T-cell (primary cell): ENCODE results near the gene NEDD8. TPM values are rescaled to one million over a fixed set of nuclear protein-coding genes. Genes with fewer than 3 reads are reported as not detected.
"Not testable (repeated sequence)": the region's sequence is repeated elsewhere in the genome, so short reads cannot be mapped to it uniquely, and the experiment has no call there.

Source experiments
- ATAC-seq, 4 experiments: fragments of 200-7000 bp in 3 of 4; fragments of 150-1000 bp in 1 of 4; cut with Tn5 transposase; replicated peaks in 1 of 4; 1 replicate in 3 of 4; 2 replicates in 1 of 4; pipeline ENCODE4 v1.10.0; 2021; ENCODE audit warnings: moderate library complexity in 3 of 4, mild to moderate bottlenecking in 2 of 4, moderate number of reproducible peaks in 1 of 4
- CTCF ChIA-PET, 2 donors: fragments of 300-600 bp; sonication (Branson Sonifier 250); formaldehyde crosslinking; loops; one replicate each; lab custom pipeline; 2022; ENCODE audit warnings: antibody characterized with exemption in 2 of 2; lab: Charles Lee
- POLR2A ChIA-PET, 2 donors: fragments of 300-600 bp; sonication (Branson Sonifier 250); formaldehyde crosslinking; loops; one replicate each; lab custom pipeline; 2022; ENCODE audit warnings: antibody characterized with exemption in 2 of 2; lab: Charles Lee
- DNase-seq, 35 experiments: peaks; one replicate each; pipeline versions ENCODE4 v3.0.0 to v3.0.0-alpha.2; 2013 to 2023
- H3K27ac ChIP-seq: one replicate; pipeline ENCODE4 v1.5.1; 2013; ENCODE audit warnings: low read length
- H3K27me3 ChIP-seq, 2 experiments: replicated peaks in 1 of 2; 1 replicate in 1 of 2; 2 replicates in 1 of 2; pipeline versions ENCODE4 v1.6.1 to v1.7.0; 2013; ENCODE audit warnings: low read length in 1 of 2, mixed read lengths in 1 of 2; ENCODE audit not compliant: control insufficient read depth in 2 of 2, insufficient read depth in 2 of 2; ENCODE audit errors: extremely low read depth in 1 of 2
- H3K36me3 ChIP-seq, 2 donors: 1 replicate in 1 of 2; 2 replicates in 1 of 2; pipeline versions ENCODE4 v1.6.1 to v1.7.0; 2013; ENCODE audit warnings: low read length in 1 of 2; ENCODE audit not compliant: control insufficient read depth in 2 of 2, insufficient read depth in 1 of 2; ENCODE audit errors: extremely low read depth in 1 of 2
- H3K4me1 ChIP-seq, 2 experiments: 1 replicate in 1 of 2; 2 replicates in 1 of 2; pipeline versions ENCODE4 v1.6.1 to v1.7.0; 2013; ENCODE audit warnings: low read length in 2 of 2, mixed read lengths in 1 of 2; ENCODE audit not compliant: insufficient read depth in 2 of 2, control insufficient read depth in 1 of 2; ENCODE audit errors: extremely low read depth in 1 of 2
- H3K4me3 ChIP-seq, 2 donors: 1 replicate in 1 of 2; 2 replicates in 1 of 2; pipeline versions ENCODE4 v1.5.1 to v1.7.0; 2013; ENCODE audit warnings: mild to moderate bottlenecking in 2 of 2, low read length in 1 of 2, moderate library complexity in 1 of 2; ENCODE audit not compliant: control insufficient read depth in 1 of 2; ENCODE audit errors: extremely low read depth in 1 of 2
- H3K9me3 ChIP-seq: 2 replicates; pipeline ENCODE4 v1.7.0; 2013
- H3K27ac Mint-ChIP-seq, 2 donors: one replicate each; pipeline ENCODE4 v1.8.0; 2020 to 2021; ENCODE audit warnings: mild to moderate bottlenecking in 2 of 2, mixed read lengths in 2 of 2
- H3K27me3 Mint-ChIP-seq, 2 donors: one replicate each; pipeline ENCODE4 v1.8.0; 2021 to 2022; ENCODE audit warnings: mixed read lengths in 2 of 2
- H3K36me3 Mint-ChIP-seq: one replicate; pipeline ENCODE4 v1.8.0; 2021; ENCODE audit warnings: mixed read lengths
- H3K4me1 Mint-ChIP-seq, 3 donors: one replicate each; pipeline ENCODE4 v1.8.0; 2020 to 2022; ENCODE audit warnings: mixed read lengths in 3 of 3, mild to moderate bottlenecking in 1 of 3
- H3K4me3 Mint-ChIP-seq, 3 donors: one replicate each; pipeline ENCODE4 v1.8.0; 2020 to 2022; ENCODE audit warnings: mild to moderate bottlenecking in 3 of 3, mixed read lengths in 3 of 3, moderate library complexity in 3 of 3
- H3K9me3 Mint-ChIP-seq, 3 donors: one replicate each; pipeline ENCODE4 v1.8.0; 2020 to 2022; ENCODE audit warnings: mixed read lengths in 3 of 3
- WGBS: methylation state at CpG from one replicate; pipeline ENCODE4 v1.1.5; 2013; ENCODE audit warnings: missing lambda C conversion rate; ENCODE audit not compliant: insufficient coverage; 5-methylcytosine and 5-hydroxymethylcytosine counted together
- total RNA-seq, 35 experiments: library from RNA in 6 of 35; stranded (reverse) in 6 of 35; fragments of 120-200 nt in 1 of 35; gene quantifications; one replicate each; pipeline versions ENCODE4 v1.2.1 to v1.2.4 and lab custom pipeline; 2013 to 2026

Gene NEDD8
- total RNA-seq, 5 donors from 2014 or later (not counting 1 experiment from before 2014, with no cell fraction given) = 92.1 to 107 (median 101) TPM

DNA sequence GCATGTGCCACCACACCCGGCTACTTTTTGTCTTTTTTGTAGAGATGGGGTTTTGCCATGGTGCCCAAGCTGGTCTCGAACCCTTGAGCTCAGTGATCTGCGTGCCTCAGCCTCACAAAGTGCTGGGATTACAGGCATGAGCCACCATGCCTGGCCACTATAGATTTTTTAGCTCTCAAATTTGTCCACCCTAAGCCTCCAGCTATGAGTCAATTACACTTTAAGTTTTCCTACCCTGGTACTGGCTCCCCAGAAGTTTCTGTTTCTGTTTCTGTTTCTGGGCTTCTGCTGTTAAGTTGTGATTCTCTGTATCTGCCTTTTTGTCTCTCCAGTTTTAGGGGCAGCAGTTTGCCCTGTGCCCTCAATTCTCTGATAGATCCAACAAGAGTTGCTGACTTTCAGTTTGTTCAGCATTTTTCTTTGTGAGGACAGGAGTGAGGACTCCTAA lies 14.6 kb upstream of the NEDD8 start:
- peaks cover 5 to 24% of the 10 kb centered on the region in 2 experiments for H3K4me1 ChIP-seq
- peak overlapping the region; percentile 47 to 69 (median 50) for H3K4me3 Mint-ChIP-seq
- H3K4me1 Mint-ChIP-seq = peaks cover 33 to 52% (median 34%) of the 10 kb centered on the region in 3 donors
- no peaks in the 10 kb centered on the region for H3K27me3 ChIP-seq
- peak overlapping the region; percentile 67 for H3K27ac ChIP-seq
- peak overlapping the region; percentile 84 to 97 for H3K27ac Mint-ChIP-seq
- ChIA-PET CTCF (interaction anchor here (0.6 to 3.3 kb wide), 13 partner anchors 12 to 185 kb away, joined by 3 to 16 read pairs (median 5); partner anchors contain the start of genes CIDEB (in 1 of the 2) and RABGGTA (in 1 of the 2)), POLR2A (interaction anchor here (0.6 to 1.0 kb wide), 3 partner anchors 20 to 49 kb away, joined by 3 to 5 read pairs (median 4); partner anchors contain the start of gene CHMP4A (in 1 of the 2))
- no peaks in the 10 kb centered on the region for H3K36me3 ChIP-seq
- no peaks in the 10 kb centered on the region for H3K9me3 Mint-ChIP-seq
- no peaks in the 10 kb centered on the region for H3K27me3 Mint-ChIP-seq
- 38% methylated on average over 2 of the region's 3 CpGs for WGBS
- H3K36me3 Mint-ChIP-seq = peaks cover 11% of the 10 kb centered on the region
- H3K4me3 ChIP-seq = peak overlapping the region in 1 of 2 donors; percentile 6
- no peak for ATAC-seq
- H3K9me3 ChIP-seq = no peaks in the 10 kb centered on the region
- DNase-seq = peak in 5 of 35 experiments; percentile 2 to 60 (median 16)

DNA sequence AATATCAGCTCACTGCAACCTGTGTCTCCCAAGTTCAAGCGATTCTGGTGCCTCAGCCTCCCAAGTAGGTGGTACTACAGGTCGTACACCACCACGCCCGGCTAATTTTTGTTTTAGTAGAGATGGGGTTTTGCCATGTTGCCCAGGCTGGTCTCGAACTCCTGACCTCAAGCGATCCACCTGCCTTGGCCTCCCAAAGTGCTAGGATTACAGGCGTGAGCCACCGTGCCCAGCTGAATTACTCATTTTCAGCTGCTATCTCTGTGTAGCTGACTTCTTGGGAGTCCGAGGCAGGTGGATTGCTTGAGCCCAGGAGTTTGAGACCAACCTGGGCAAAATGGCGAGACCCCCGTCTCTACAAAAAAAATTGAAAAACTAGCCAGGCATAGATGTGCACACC lies 13.2 kb upstream of the NEDD8 start:
- ChIA-PET POLR2A (interaction anchor here (0.6 to 0.7 kb wide), 2 partner anchors 106 to 196 kb away, joined by 4 to 9 read pairs; no protein-coding TSS in a partner anchor), CTCF (interaction anchor here in 1 of 2 donors (0.6 to 3.6 kb wide), 8 partner anchors 20 to 656 kb away, joined by 3 to 30 read pairs (median 4); partner anchors contain the start of gene RABGGTA)
- not testable (repeated sequence) for H3K4me3 ChIP-seq, DNase-seq, H3K27me3 ChIP-seq, H3K9me3 ChIP-seq, ATAC-seq, H3K27ac ChIP-seq, H3K36me3 Mint-ChIP-seq, H3K9me3 Mint-ChIP-seq, H3K36me3 ChIP-seq, H3K27me3 Mint-ChIP-seq
- Mint-ChIP-seq H3K4me3 (peak overlapping the region in 2 of 3 donors; percentile 43 to 74), H3K27ac (peak overlapping the region in 1 of 2 donors; percentile 91), H3K4me1 (peaks cover 42 to 56% (median 42%) of the 10 kb centered on the region in 3 donors)
- peaks cover 14 to 38% of the 10 kb centered on the region in 2 experiments for H3K4me1 ChIP-seq
- WGBS = 99% methylated on average over 6 of the region's 11 CpGs

DNA sequence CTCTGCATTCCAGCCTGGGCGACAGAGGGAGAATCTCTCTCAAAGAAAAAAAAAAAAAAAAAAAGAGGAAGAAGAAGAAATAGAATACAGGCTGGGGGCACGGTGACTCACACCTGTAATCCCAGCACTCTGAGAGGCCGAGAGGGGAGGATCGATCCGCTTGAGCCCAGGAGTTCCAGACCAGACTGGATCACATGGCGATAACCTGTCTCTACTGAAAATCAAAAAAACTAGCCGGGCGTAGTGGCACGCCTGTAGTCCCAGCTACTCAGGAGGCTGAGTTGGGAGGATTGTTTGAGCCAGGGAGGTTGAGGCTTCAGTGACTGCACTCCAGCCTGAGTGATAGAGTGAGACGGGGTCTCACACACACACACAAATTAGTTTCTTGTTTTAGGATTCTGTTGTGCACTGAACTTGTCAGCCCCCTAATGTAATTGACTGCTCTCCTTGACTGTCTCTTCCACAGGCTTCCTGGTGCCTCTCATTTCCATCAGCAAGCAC lies 11.2 kb upstream of the NEDD8 start:
- ChIA-PET POLR2A (interaction anchor here (0.7 to 1.6 kb wide), 6 partner anchors 12 to 65 kb away, joined by 3 to 19 read pairs (median 6); partner anchors contain the start of genes CIDEB (in 1 of the 2) and RABGGTA (in 1 of the 2)), CTCF (interaction anchor here (0.7 to 3.7 kb wide), 24 partner anchors 10 to 1720 kb away, joined by 3 to 104 read pairs (median 8); partner anchors contain the start of genes DHRS1 (in 2 of the 2), NOP9 (in 2 of the 2), CBLN3 (in 1 of the 2) and CHMP4A (in 1 of the 2))
- no peaks in the 10 kb centered on the region for H3K27me3 ChIP-seq
- H3K4me3 Mint-ChIP-seq = peak overlapping the region; percentile 83 to 98 (median 98)
- peaks cover 26 to 54% of the 10 kb centered on the region in 2 experiments for H3K4me1 ChIP-seq
- DNase-seq = no peak
- no peaks in the 10 kb centered on the region for H3K9me3 ChIP-seq
- no peak for ATAC-seq
- H3K4me1 Mint-ChIP-seq = peaks cover 61 to 68% (median 62%) of the 10 kb centered on the region in 3 donors
- H3K27ac Mint-ChIP-seq = peak overlapping the region; percentile 100
- no peaks in the 10 kb centered on the region for H3K27me3 Mint-ChIP-seq
- peak overlapping the region; percentile 81 to 96 for H3K4me3 ChIP-seq
- 42% methylated on average over 5 of the region's 10 CpGs for WGBS
- H3K27ac ChIP-seq = peak overlapping the region; percentile 97
- H3K36me3 Mint-ChIP-seq = peaks cover 22% of the 10 kb centered on the region
- no peaks in the 10 kb centered on the region for H3K9me3 Mint-ChIP-seq
- peaks cover 8 to 28% of the 10 kb centered on the region in 2 donors for H3K36me3 ChIP-seq

DNA sequence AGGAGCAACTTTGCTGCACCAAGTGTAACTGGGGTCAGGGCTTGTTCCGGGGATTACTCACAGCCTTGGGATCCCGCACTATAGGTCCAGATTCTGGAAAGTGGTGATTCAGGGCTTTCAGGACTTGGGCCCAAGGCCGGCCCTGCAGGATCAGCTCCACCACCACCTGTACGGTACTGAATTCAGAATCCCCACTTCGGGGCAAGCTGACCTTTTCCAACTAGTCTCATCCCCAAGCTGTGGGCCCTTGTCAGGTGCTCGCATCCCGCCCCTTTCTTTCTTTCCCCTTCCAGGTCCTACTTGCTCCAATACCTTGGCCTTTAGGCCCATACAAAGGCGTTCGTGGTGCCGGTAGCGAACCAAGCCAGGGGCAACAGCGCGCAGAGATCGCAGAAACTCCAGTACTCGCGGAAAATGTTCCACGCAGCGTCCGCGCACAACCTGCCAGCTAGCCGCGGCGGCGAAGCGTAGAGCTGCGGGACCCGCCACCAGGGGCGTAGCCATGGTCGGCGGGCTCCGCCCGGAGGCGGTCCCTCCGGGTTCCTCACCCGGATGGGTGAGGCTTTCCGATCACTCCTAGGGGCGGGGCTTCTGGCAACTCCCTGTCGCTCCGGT lies 9.8 kb upstream of the NEDD8 start:
- H3K27ac Mint-ChIP-seq = peak overlapping the region; percentile 100
- ChIA-PET POLR2A (interaction anchor here (0.5 to 2.0 kb wide), 25 partner anchors 9 to 196 kb away, joined by 3 to 27 read pairs (median 4); partner anchors contain the start of genes CBLN3 (in 1 of the 2), CHMP4A (in 1 of the 2), CIDEB (in 1 of the 2) and DCAF11 (in 1 of the 2)), CTCF (interaction anchor here (0.6 to 3.7 kb wide), 34 partner anchors 9 to 200 kb away, joined by 3 to 104 read pairs (median 7); partner anchors contain the start of genes DHRS1 (in 2 of the 2), NOP9 (in 2 of the 2), RABGGTA (in 2 of the 2) and CBLN3 (in 1 of the 2))
- Histone ChIP-seq H3K4me3 (peak overlapping the region; percentile 81 to 96), H3K4me1 (peaks cover 26 to 56% of the 10 kb centered on the region in 2 experiments), H3K9me3 (no peaks in the 10 kb centered on the region), H3K36me3 (peaks cover 11 to 43% of the 10 kb centered on the region in 2 donors), H3K27ac (peak overlapping the region; percentile 97), H3K27me3 (no peaks in the 10 kb centered on the region)
- H3K36me3 Mint-ChIP-seq = peaks cover 35% of the 10 kb centered on the region
- H3K27me3 Mint-ChIP-seq = no peaks in the 10 kb centered on the region
- H3K4me1 Mint-ChIP-seq = peaks cover 66 to 73% (median 69%) of the 10 kb centered on the region in 3 donors
- H3K9me3 Mint-ChIP-seq = no peaks in the 10 kb centered on the region
- H3K4me3 Mint-ChIP-seq = peak overlapping the region; percentile 83 to 98 (median 98)
- WGBS = 4% methylated on average over 39 of the region's 39 CpGs
- ATAC-seq (peak; percentile 84 to 90 (median 86)), DNase-seq (peak in 34 of 35 experiments; percentile 85 to 96 (median 92))

DNA sequence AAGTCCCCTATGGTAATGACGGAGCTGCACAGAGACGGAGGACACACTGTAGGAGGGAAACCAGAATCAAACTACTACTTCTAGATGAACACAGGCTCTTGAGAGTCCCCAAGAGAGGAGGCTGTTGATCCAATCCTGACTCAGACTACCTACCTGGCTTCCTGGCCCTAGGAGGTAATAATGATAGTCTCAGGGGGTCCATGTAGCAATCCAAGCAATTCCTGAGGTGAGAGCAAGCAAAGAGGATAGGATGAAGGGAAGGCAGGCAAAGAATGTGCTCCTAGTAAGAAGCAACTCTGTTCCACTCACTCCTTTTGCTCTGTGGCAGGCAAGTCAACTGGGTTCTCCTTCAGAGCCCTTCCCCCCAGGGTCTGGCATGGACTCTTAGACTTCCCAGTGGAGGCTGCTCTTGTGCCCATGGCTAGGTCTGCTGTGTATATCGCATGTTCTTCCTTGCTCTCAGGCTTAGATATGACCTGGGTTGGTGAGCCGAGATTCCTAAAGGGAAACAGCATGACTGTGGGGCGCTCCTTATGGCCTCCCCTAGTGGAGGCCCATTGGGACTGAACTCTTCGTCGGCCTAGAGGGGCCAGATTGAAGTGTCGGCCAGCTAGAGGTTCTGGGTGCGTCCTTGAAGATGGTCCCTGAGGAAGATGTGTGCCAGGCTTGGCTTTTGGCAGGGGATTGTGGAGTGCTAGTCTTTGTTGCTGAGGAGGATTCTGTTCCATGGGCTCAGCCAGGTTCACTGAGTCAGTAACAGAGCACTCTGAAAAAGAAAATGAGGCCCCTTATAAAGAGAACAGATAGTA lies 8.1 kb upstream of the NEDD8 start:
- no peaks in the 10 kb centered on the region for H3K9me3 ChIP-seq
- Mint-ChIP-seq H3K36me3 (peaks cover 47% of the 10 kb centered on the region), H3K27ac (peak overlapping the region; percentile 77 to 83), H3K27me3 (no peaks in the 10 kb centered on the region), H3K4me1 (peaks cover 69 to 82% (median 79%) of the 10 kb centered on the region in 3 donors), H3K4me3 (peak overlapping the region; percentile 83 to 98 (median 98)), H3K9me3 (no peaks in the 10 kb centered on the region)
- H3K27ac ChIP-seq = no peak overlapping the region
- CTCF ChIA-PET = interaction anchor here in 1 of 2 donors (2.9 kb wide), 1 partner anchor 59 kb away, joined by 104 read pairs; the partner anchor contains the start of genes DHRS1 and NOP9
- peaks cover 11 to 59% of the 10 kb centered on the region in 2 donors for H3K36me3 ChIP-seq
- POLR2A ChIA-PET = interaction anchor here (0.6 to 1.1 kb wide), 3 partner anchors 29 to 32 kb away, joined by 3 to 5 read pairs (median 3); no protein-coding TSS in a partner anchor
- no peak for ATAC-seq
- no peaks in the 10 kb centered on the region for H3K27me3 ChIP-seq
- WGBS = 93% methylated on average over 5 of the region's 9 CpGs
- no peak overlapping the region for H3K4me3 ChIP-seq
- no peak for DNase-seq
- H3K4me1 ChIP-seq = peaks cover 26 to 52% of the 10 kb centered on the region in 2 experiments
